Osteoblast (primary cell): ENCODE results near the gene PROSER1. TPM values are rescaled to one million over a fixed set of nuclear protein-coding genes. Genes with fewer than 3 reads are reported as not detected.

Source experiments
- DNase-seq: peaks from one replicate; pipeline ENCODE4 v3.0.0; 2011; ENCODE audit warnings: low spot score, mixed read lengths; ENCODE audit not compliant: insufficient read length; ENCODE audit errors: missing footprints
- H2AFZ ChIP-seq: 2 replicates; pipeline ENCODE4 v1.6.0; 2011; ENCODE audit warnings: mild to moderate bottlenecking, low read length
- H3K27ac ChIP-seq: 2 replicates; pipeline ENCODE4 v1.5.1; 2011; ENCODE audit warnings: mild to moderate bottlenecking, low read depth, low read length, moderate library complexity
- H3K27me3 ChIP-seq: 2 replicates; pipeline ENCODE4 v1.6.0; 2012; ENCODE audit warnings: mild to moderate bottlenecking, control low read depth, inconsistent platforms, low read length, moderate library complexity; ENCODE audit not compliant: insufficient read depth
- H3K36me3 ChIP-seq: 2 replicates; pipeline ENCODE4 v1.5.1; 2011; ENCODE audit warnings: mild to moderate bottlenecking, low read length, control low read depth, moderate library complexity; ENCODE audit not compliant: insufficient read depth
- H3K4me1 ChIP-seq: 2 replicates; pipeline ENCODE4 v1.5.1; 2011; ENCODE audit warnings: mild to moderate bottlenecking, low read length, control low read depth, moderate library complexity; ENCODE audit not compliant: insufficient read depth
- H3K4me2 ChIP-seq: 2 replicates; pipeline ENCODE4 v1.6.0; 2011; ENCODE audit warnings: mild to moderate bottlenecking, low read length; ENCODE audit not compliant: insufficient read depth
- H3K4me3 ChIP-seq: fragments of 200-600 bp; sonication (generic); 3 replicates; pipeline ENCODE4 v1.5.1; 2012; ENCODE audit warnings: mild to moderate bottlenecking, low read length, inconsistent platforms; ENCODE audit not compliant: insufficient read depth
- H3K79me2 ChIP-seq: 2 replicates; pipeline ENCODE4 v1.6.0; 2012; ENCODE audit warnings: mild to moderate bottlenecking, low read length, control low read depth, inconsistent platforms; ENCODE audit not compliant: insufficient read depth
- H3K9me3 ChIP-seq: 2 replicates; pipeline ENCODE4 v1.5.1; 2011; ENCODE audit warnings: low read depth, low read length, control low read depth
- H4K20me1 ChIP-seq: 2 replicates; pipeline ENCODE4 v1.6.0; 2012; ENCODE audit warnings: mild to moderate bottlenecking, low read length, control low read depth; ENCODE audit not compliant: insufficient read depth
- total RNA-seq: library from RNA; depleted of rRNA; stranded (reverse); fragments of >200 nt; gene quantifications from 2 replicates; pipeline ENCODE4 v1.2.3, GENCODE V29; 2012
- TF ChIP-seq, protein P1 (sequence below): IDR thresholded peaks from 2 replicates; pipeline ENCODE4 v1.5.1; 2011; ENCODE audit warnings: mild to moderate bottlenecking, low read depth, low read length, moderate library complexity; ENCODE audit errors: extremely low read depth

Gene PROSER1
- total RNA-seq, 1 donor = 13.4 TPM

DNA sequence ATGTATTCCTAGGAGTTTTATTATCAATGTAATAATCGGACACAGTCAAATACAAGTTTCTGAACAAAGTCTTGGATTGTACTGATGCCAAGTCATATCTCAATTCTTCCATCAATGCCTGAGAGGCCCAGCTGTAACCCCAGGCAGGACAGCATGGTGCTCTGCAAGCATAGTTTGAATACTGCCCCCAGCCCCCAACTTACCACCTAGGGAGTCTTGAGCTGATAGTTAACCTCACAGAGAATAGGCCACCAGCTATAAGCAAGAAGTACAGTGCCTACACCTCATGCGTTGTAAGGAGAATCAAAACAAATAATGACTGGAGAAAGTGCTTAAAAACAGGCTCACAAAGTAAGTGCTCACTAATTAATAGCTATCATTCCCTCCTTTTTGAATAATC is 2.7 kb downstream of the PROSER1 start:
- peaks cover 17% of the 10 kb centered on the region for H3K4me1 ChIP-seq
- H3K9me3 ChIP-seq = no peaks in the 10 kb centered on the region
- DNase-seq = no peak
- H3K27me3 ChIP-seq = no peaks in the 10 kb centered on the region
- H3K36me3 ChIP-seq = no peaks in the 10 kb centered on the region
- TF ChIP-seq, protein P1, sequence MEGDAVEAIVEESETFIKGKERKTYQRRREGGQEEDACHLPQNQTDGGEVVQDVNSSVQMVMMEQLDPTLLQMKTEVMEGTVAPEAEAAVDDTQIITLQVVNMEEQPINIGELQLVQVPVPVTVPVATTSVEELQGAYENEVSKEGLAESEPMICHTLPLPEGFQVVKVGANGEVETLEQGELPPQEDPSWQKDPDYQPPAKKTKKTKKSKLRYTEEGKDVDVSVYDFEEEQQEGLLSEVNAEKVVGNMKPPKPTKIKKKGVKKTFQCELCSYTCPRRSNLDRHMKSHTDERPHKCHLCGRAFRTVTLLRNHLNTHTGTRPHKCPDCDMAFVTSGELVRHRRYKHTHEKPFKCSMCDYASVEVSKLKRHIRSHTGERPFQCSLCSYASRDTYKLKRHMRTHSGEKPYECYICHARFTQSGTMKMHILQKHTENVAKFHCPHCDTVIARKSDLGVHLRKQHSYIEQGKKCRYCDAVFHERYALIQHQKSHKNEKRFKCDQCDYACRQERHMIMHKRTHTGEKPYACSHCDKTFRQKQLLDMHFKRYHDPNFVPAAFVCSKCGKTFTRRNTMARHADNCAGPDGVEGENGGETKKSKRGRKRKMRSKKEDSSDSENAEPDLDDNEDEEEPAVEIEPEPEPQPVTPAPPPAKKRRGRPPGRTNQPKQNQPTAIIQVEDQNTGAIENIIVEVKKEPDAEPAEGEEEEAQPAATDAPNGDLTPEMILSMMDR = no peak
- peaks cover 74% of the 10 kb centered on the region for H3K79me2 ChIP-seq
- H3K27ac ChIP-seq = no peak overlapping the region
- H3K4me2 ChIP-seq = peak overlapping the region; percentile 97
- H4K20me1 ChIP-seq = peaks cover 16% of the 10 kb centered on the region
- no peak overlapping the region for H2AFZ ChIP-seq
- peak overlapping the region; percentile 90 for H3K4me3 ChIP-seq

DNA sequence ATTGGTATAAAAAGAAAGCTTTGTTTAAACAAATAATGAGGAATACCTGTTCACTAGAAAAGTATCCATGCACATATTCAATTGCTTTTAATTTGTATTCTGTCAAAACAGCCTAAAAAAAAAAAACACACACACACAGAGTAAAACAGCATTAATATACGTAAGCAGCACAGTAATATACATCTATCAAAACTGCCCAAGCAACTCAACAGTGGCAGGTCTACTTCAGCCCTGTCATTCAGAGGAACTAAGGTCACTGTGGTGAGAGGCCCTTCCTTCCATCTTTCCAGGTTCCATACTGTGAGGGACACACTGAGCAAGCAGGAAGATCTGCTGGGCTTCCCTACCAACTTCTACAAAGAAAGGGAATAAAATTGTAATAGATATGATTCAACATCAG is 3.8 kb downstream of the PROSER1 start:
- DNase-seq = no peak
- no peak overlapping the region for H3K4me2 ChIP-seq

DNA sequence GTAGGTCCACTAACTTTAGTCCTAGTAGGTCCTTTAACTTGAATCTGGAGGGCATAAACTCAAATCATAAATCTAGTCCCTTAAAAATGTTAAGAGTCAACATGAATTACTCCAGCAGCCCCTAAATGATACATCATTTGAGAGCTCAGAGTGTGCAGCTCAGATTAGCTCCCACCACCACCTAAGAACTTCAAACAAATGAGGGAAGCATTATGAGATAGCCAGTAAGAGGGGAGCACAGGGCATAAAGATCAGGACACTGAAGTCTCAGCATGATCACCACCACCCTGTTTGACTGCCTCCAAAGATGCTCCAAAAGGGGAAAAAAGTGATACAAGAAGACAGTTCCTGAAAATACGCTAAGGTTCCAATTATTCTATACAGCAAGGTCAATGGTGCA is 5.7 kb downstream of the PROSER1 start:
- no peak overlapping the region for H3K4me3 ChIP-seq
- H3K27ac ChIP-seq = no peak overlapping the region
- peaks cover 16% of the 10 kb centered on the region for H4K20me1 ChIP-seq
- H3K79me2 ChIP-seq = peaks cover 55% of the 10 kb centered on the region
- TF ChIP-seq, protein P1 = no peak
- no peaks in the 10 kb centered on the region for H3K9me3 ChIP-seq
- no peak overlapping the region for H3K4me2 ChIP-seq
- H3K36me3 ChIP-seq = peaks cover 16% of the 10 kb centered on the region
- no peak for DNase-seq
- no peak overlapping the region for H2AFZ ChIP-seq
- H3K27me3 ChIP-seq = no peaks in the 10 kb centered on the region
- H3K4me1 ChIP-seq = peaks cover 14% of the 10 kb centered on the region

More for the DNA sequence above, 3.8 kb downstream of the PROSER1 start:
- no peaks in the 10 kb centered on the region for H3K36me3 ChIP-seq
- H2AFZ ChIP-seq = no peak overlapping the region
- no peaks in the 10 kb centered on the region for H3K9me3 ChIP-seq
- no peak overlapping the region for H3K27ac ChIP-seq
- peaks cover 16% of the 10 kb centered on the region for H4K20me1 ChIP-seq
- H3K79me2 ChIP-seq = peaks cover 70% of the 10 kb centered on the region
- no peak overlapping the region for H3K4me3 ChIP-seq
- no peaks in the 10 kb centered on the region for H3K27me3 ChIP-seq
- TF ChIP-seq, protein P1 = no peak
- peaks cover 14% of the 10 kb centered on the region for H3K4me1 ChIP-seq

DNA sequence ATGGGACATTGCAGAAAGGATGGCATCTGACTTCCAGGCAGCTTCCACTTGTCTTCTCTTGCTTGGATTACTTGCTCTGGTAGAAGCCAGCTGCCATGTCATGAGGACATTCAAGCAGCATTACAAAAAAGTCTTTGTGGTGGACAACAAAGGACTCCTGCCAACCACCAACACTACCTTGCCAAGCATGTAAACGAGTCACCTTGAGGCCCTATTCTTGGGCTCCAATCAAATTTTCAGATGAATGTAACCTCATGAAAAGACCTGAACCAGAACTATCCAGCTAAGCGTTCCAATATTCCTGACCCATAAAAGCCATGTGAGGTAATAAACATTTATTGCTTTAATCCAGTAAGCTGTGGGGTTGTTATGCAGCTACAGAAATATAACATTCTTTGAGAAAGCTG is 12.5 kb downstream of the PROSER1 start:
- Histone ChIP-seq H3K27ac (no peak overlapping the region), H3K27me3 (no peaks in the 10 kb centered on the region), H3K79me2 (no peaks in the 10 kb centered on the region), H2AFZ (no peak overlapping the region), H3K4me3 (no peak overlapping the region), H3K9me3 (no peaks in the 10 kb centered on the region), H3K4me1 (no peaks in the 10 kb centered on the region), H3K4me2 (no peak overlapping the region), H4K20me1 (no peaks in the 10 kb centered on the region), H3K36me3 (peaks cover 41% of the 10 kb centered on the region)
- TF ChIP-seq, protein P1 = no peak
- DNase-seq = no peak
